ENCODE measurements around the gene ITIH5. TPM values are rescaled to one million over a fixed set of nuclear protein-coding genes. Genes with fewer than 3 reads are reported as not detected.

ITIH5 gene
- total and polyA plus RNA-seq, 9 of the 15 experiments (the other 6 are each of a cell fraction or from before 2014, with no cell fraction given) = 0.52 to 4.5 (median 2.6) TPM

DNA sequence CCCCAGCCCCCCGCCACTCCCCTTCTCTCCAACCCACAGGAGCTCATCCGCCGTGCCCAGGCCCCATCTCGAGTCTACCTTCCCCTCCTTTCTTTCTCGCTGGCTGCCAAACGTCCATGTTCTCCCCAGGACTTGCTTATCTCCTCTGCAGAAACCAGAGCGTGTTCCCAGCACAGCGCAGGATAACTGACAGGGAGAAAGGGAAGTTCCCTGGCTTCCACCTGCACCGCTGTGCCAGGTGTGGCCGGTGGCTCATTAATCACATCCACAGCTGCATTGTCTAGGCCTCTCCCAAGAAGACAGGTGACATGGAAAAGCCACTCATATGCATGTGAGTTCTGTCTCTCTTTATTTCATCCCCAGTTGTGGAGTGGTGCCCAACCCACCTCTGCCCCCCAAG, 113.2 kb downstream of the ITIH5 start (continued):
- TF ChIP-seq ZNF398 (CRISPR knock-in tag; IDR thresholded peaks at IDR 0.05) (no peak), BDP1 (IDR thresholded peaks at IDR 0.05; ENCODE audit: insufficient read depth, insufficient read length) (no peak), ZBTB49 (CRISPR knock-in tag; IDR thresholded peaks at IDR 0.05; ENCODE audit: borderline replicate concordance) (no peak), SLC30A9 (CRISPR knock-in tag; IDR thresholded peaks at IDR 0.05) (no peak), ZNF583 (CRISPR knock-in tag; IDR thresholded peaks at IDR 0.05) (no peak), SAP30 (IDR thresholded peaks at IDR 0.05; ENCODE audit: borderline replicate concordance, insufficient read depth, low read depth, low read length, poor library complexity, severe bottlenecking) (no peak), ZNF551 (CRISPR knock-in tag; IDR thresholded peaks at IDR 0.05) (no peak), STAT5A (IDR thresholded peaks at IDR 0.05; ENCODE audit: borderline replicate concordance, low read length) (no peak), L3MBTL2 (IDR thresholded peaks at IDR 0.05) (no peak)
- TF ChIP-seq, protein P1, sequence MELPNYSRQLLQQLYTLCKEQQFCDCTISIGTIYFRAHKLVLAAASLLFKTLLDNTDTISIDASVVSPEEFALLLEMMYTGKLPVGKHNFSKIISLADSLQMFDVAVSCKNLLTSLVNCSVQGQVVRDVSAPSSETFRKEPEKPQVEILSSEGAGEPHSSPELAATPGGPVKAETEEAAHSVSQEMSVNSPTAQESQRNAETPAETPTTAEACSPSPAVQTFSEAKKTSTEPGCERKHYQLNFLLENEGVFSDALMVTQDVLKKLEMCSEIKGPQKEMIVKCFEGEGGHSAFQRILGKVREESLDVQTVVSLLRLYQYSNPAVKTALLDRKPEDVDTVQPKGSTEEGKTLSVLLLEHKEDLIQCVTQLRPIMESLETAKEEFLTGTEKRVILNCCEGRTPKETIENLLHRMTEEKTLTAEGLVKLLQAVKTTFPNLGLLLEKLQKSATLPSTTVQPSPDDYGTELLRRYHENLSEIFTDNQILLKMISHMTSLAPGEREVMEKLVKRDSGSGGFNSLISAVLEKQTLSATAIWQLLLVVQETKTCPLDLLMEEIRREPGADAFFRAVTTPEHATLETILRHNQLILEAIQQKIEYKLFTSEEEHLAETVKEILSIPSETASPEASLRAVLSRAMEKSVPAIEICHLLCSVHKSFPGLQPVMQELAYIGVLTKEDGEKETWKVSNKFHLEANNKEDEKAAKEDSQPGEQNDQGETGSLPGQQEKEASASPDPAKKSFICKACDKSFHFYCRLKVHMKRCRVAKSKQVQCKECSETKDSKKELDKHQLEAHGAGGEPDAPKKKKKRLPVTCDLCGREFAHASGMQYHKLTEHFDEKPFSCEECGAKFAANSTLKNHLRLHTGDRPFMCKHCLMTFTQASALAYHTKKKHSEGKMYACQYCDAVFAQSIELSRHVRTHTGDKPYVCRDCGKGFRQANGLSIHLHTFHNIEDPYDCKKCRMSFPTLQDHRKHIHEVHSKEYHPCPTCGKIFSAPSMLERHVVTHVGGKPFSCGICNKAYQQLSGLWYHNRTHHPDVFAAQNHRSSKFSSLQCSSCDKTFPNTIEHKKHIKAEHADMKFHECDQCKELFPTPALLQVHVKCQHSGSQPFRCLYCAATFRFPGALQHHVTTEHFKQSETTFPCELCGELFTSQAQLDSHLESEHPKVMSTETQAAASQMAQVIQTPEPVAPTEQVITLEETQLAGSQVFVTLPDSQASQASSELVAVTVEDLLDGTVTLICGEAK (IDR thresholded peaks at IDR 0.05) = no peak
- TF ChIP-seq, protein P1 (CRISPR knock-in tag; IDR thresholded peaks at IDR 0.05) = no peak
